ENCODE measurements around the gene STX11. TPM values are rescaled to one million over a fixed set of nuclear protein-coding genes. Genes with fewer than 3 reads are reported as not detected.

STX11 gene
- total RNA-seq, 4 donors from 2014 or later = 0.62 to 11.0 (median 6.4) TPM

DNA sequence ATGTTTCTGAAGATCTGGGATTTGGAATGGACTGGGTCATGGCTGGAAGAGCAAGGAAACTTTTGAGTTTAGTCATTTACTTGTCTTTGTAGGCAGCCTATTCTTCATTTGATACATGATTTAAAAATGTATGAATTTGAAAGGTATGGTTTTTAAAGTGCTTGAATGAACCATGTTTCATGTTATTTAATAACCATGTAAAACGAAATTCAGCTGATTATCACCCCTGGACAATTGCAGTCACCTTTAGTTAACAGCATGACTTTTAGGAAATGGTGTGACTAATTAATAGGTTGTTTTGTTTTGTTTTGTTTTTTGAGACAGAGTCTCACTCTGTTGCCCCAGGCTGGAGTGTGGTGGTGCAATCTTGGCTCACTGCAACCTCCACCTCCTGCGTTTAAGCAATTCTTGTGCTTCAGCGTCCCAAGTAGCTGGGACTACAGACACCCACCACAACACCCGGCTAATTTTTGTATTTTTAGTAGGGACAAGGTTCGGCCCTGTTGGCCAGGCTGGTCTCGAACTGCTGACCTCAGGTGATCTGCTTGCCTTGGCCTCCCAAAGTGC, 2.1 kb downstream of the STX11 start:
- WGBS, 2 donors (ENCODE audit: low coverage in 1 of 2) = 94 to 100% methylated on average over 4 to 6 of the region's 6 CpGs
- Histone ChIP-seq H3K36me3 (no peaks in the 10 kb centered on the region), H3K4me3 (no peak overlapping the region), H3K27ac (no peak overlapping the region), H3K9me3 (no peaks in the 10 kb centered on the region), H3K4me1 (peaks cover 0 to 26% (median 0%) of the 10 kb centered on the region in 3 donors), H3K27me3 (peaks cover 60% of the 10 kb centered on the region)
- ATAC-seq = no peak
- TF ChIP-seq POLR2A (IDR thresholded peaks at IDR 0.05) (no peak), POLR2AphosphoS5 (IDR thresholded peaks at IDR 0.05) (no peak), EP300 (IDR thresholded peaks at IDR 0.05) (no peak)
- TF ChIP-seq, protein P1, sequence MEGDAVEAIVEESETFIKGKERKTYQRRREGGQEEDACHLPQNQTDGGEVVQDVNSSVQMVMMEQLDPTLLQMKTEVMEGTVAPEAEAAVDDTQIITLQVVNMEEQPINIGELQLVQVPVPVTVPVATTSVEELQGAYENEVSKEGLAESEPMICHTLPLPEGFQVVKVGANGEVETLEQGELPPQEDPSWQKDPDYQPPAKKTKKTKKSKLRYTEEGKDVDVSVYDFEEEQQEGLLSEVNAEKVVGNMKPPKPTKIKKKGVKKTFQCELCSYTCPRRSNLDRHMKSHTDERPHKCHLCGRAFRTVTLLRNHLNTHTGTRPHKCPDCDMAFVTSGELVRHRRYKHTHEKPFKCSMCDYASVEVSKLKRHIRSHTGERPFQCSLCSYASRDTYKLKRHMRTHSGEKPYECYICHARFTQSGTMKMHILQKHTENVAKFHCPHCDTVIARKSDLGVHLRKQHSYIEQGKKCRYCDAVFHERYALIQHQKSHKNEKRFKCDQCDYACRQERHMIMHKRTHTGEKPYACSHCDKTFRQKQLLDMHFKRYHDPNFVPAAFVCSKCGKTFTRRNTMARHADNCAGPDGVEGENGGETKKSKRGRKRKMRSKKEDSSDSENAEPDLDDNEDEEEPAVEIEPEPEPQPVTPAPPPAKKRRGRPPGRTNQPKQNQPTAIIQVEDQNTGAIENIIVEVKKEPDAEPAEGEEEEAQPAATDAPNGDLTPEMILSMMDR (IDR thresholded peaks at IDR 0.05) = no peak

- 85 to 90% methylated on average over 2 to 5 of the region's 5 CpGs for WGBS, 2 donors (ENCODE audit: low coverage in 1 of 2)
- Histone ChIP-seq H3K27ac (no peak overlapping the region), H3K9me3 (no peaks in the 10 kb centered on the region), H3K27me3 (peaks cover 60% of the 10 kb centered on the region), H3K4me3 (no peak overlapping the region), H3K4me1 (peaks cover 0 to 34% (median 3%) of the 10 kb centered on the region in 3 donors), H3K36me3 (no peaks in the 10 kb centered on the region)
- no peak for ATAC-seq
- TF ChIP-seq POLR2A (IDR thresholded peaks at IDR 0.05) (no peak), POLR2AphosphoS5 (IDR thresholded peaks at IDR 0.05) (no peak), EP300 (IDR thresholded peaks at IDR 0.05) (no peak)
- TF ChIP-seq, protein P1 (IDR thresholded peaks at IDR 0.05) = no peak
Observed at GRCh38 chr6:144153260-144153659, 2.9 kb downstream of the STX11 start.

DNA sequence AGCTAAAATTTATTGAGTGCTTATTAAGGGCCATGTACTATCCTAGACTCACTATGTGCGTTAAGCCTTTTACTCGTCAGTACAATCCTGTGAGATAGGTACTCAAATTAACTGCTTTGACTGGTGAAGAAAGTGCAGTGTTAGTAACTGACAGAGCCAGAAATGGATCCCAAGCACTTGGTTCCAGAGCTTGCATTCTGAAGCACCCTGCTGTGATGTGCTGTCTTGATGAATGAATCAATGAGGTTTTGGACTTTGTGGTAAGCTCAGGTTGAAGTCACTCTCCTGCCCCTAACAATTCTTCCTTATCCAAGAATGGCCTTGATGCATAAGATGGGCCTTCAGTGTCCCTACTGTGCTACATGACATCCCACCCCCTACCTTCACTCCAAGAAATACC, 3.7 kb downstream of the STX11 start:
- TF ChIP-seq EP300 (IDR thresholded peaks at IDR 0.05) = no peak
- TF ChIP-seq, protein P1 (IDR thresholded peaks at IDR 0.05) = no peak
- no peak for TF ChIP-seq POLR2A (IDR thresholded peaks at IDR 0.05)
- TF ChIP-seq POLR2AphosphoS5 (IDR thresholded peaks at IDR 0.05) = no peak
- H3K4me1 ChIP-seq = peaks cover 5 to 41% (median 6%) of the 10 kb centered on the region in 3 donors
- no peak overlapping the region for H3K27ac ChIP-seq

DNA sequence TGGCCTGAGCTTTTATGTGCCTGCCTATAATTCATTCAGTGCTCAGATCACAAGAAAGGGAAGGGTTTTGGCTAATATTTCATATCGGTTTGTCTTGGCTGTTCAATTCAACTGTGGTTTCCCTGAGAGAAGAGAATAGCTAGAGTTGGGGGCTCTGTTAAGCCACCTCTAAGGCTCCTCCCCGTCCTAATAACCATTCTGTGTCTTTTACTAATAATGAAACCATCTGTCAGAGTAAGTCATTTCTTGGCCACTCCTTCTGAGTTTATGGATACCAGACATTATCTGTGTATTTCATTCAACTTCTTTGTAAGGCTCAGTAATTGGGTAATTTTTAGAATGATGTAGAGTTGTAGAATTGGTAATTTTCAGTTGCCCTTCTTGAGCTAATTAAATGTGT, 5.2 kb downstream of the STX11 start:
- Histone ChIP-seq H3K4me1 (peaks cover 5 to 30% (median 6%) of the 10 kb centered on the region in 3 donors), H3K4me3 (no peak overlapping the region), H3K9me3 (no peaks in the 10 kb centered on the region), H3K27ac (no peak overlapping the region), H3K36me3 (no peaks in the 10 kb centered on the region), H3K27me3 (peaks cover 47% of the 10 kb centered on the region)
- 83 to 86% methylated on average over 2 of the region's 2 CpGs for WGBS, 2 donors (ENCODE audit: low coverage in 1 of 2)
- no peak for ATAC-seq
- TF ChIP-seq EP300 (IDR thresholded peaks at IDR 0.05) = no peak

More for the DNA sequence above, 3.7 kb downstream of the STX11 start:
- Histone ChIP-seq H3K36me3 (no peaks in the 10 kb centered on the region), H3K4me3 (no peak overlapping the region), H3K27me3 (peaks cover 60% of the 10 kb centered on the region), H3K9me3 (no peaks in the 10 kb centered on the region)
- WGBS, 2 donors (ENCODE audit: low coverage in 1 of 2) = 94 to 100% methylated on average over 1 to 2 of the region's 2 CpGs
- ATAC-seq = no peak

- ATAC-seq = no peak
- H3K9me3 ChIP-seq = no peaks in the 10 kb centered on the region
- H3K4me3 ChIP-seq = no peak overlapping the region
- H3K36me3 ChIP-seq = no peaks in the 10 kb centered on the region
- H3K27me3 ChIP-seq = peaks cover 40% of the 10 kb centered on the region
- no peak for TF ChIP-seq POLR2AphosphoS5 (IDR thresholded peaks at IDR 0.05)
- TF ChIP-seq, protein P1 (IDR thresholded peaks at IDR 0.05) = no peak
- no peak for TF ChIP-seq POLR2A (IDR thresholded peaks at IDR 0.05)
- no peak for TF ChIP-seq EP300 (IDR thresholded peaks at IDR 0.05)
- no peak overlapping the region for H3K27ac ChIP-seq
- H3K4me1 ChIP-seq = peaks cover 5 to 22% (median 6%) of the 10 kb centered on the region in 3 donors
- 82 to 88% methylated on average over 2 to 3 of the region's 3 CpGs for WGBS, 2 donors (ENCODE audit: low coverage in 1 of 2)
Observed at GRCh38 chr6:144156338-144156737, 6.0 kb downstream of the STX11 start.

All from gastroesophageal sphincter (tissue), 4 donors.